SH-SY5Y (cell line): ENCODE data around the gene TTC39A.

Experiments
- GATA2 ChIP-seq: IDR thresholded peaks from 2 replicates; pipeline ENCODE4 v1.6.1; 2011; ENCODE audit warnings: mild to moderate bottlenecking, low read depth, low read length
- GATA3 ChIP-seq: IDR thresholded peaks from 2 replicates; pipeline ENCODE4 v1.6.1; 2011; ENCODE audit warnings: low read depth, mild to moderate bottlenecking, low read length, moderate library complexity

DNA sequence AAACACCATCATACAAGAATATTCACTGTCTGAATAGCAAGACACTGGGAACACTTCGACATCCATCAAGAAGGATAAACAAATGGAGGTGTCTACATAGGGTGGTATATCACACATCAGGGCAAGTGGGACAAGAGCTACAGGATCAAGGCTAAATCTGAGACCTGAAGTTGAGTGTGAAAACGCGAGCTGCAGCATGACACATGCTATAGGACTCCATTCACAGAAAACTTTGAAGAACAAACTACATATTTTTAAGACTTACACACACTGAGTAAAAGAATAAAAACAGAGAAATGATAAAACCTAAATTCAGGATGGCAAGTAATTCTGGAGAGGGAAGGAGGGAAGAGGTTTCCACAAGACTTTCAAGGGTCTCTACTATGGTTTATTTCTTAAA, 2.1 kb downstream of the TTC39A start:
- TF ChIP-seq GATA2, result no peak
- no peak for TF ChIP-seq GATA3
